PFSK-1 (cell line): ENCODE data around the gene PDHB.

Source experiments
- FOXP2 ChIP-seq: optimal IDR thresholded peaks from 2 replicates; pipeline ENCODE3; 2011; ENCODE audit warnings: borderline replicate concordance, control low read depth, inconsistent platforms; ENCODE audit not compliant: insufficient read depth; ENCODE audit errors: extremely low read length, extremely low read depth
- POLR2AphosphoS5 ChIP-seq: IDR thresholded peaks from 2 replicates; pipeline ENCODE4 v1.6.1; 2012; ENCODE audit warnings: low read depth, mild to moderate bottlenecking, control low read depth, low read length, moderate library complexity
- SIN3A ChIP-seq: IDR thresholded peaks from 2 replicates; pipeline ENCODE4 v1.6.1; 2012; ENCODE audit warnings: mild to moderate bottlenecking, low read length, moderate library complexity, borderline replicate concordance; ENCODE audit not compliant: insufficient read depth
- TAF1 ChIP-seq: IDR thresholded peaks from 2 replicates; pipeline ENCODE4 v1.6.1; 2012; ENCODE audit warnings: low read length, control low read depth, borderline replicate concordance; ENCODE audit not compliant: insufficient read depth
- TF ChIP-seq, protein P1 (sequence below), 2 experiments: IDR thresholded peaks; 2 replicates each; pipeline versions ENCODE4 v1.6.1 to v1.8.0; 2011 to 2012; ENCODE audit warnings: low read depth in 2 of 2, low read length in 2 of 2, control low read depth in 1 of 2, inconsistent platforms in 1 of 2, mild to moderate bottlenecking in 1 of 2, moderate library complexity in 1 of 2; ENCODE audit not compliant: insufficient read depth in 1 of 2

PDHB gene

GRCh38 chr3:58422756-58423325, 10.8 kb downstream of the PDHB start:
- no peak for TF ChIP-seq TAF1
- TF ChIP-seq FOXP2: no peak
- TF ChIP-seq SIN3A: no peak
- TF ChIP-seq POLR2AphosphoS5: no peak
- TF ChIP-seq, protein P1, sequence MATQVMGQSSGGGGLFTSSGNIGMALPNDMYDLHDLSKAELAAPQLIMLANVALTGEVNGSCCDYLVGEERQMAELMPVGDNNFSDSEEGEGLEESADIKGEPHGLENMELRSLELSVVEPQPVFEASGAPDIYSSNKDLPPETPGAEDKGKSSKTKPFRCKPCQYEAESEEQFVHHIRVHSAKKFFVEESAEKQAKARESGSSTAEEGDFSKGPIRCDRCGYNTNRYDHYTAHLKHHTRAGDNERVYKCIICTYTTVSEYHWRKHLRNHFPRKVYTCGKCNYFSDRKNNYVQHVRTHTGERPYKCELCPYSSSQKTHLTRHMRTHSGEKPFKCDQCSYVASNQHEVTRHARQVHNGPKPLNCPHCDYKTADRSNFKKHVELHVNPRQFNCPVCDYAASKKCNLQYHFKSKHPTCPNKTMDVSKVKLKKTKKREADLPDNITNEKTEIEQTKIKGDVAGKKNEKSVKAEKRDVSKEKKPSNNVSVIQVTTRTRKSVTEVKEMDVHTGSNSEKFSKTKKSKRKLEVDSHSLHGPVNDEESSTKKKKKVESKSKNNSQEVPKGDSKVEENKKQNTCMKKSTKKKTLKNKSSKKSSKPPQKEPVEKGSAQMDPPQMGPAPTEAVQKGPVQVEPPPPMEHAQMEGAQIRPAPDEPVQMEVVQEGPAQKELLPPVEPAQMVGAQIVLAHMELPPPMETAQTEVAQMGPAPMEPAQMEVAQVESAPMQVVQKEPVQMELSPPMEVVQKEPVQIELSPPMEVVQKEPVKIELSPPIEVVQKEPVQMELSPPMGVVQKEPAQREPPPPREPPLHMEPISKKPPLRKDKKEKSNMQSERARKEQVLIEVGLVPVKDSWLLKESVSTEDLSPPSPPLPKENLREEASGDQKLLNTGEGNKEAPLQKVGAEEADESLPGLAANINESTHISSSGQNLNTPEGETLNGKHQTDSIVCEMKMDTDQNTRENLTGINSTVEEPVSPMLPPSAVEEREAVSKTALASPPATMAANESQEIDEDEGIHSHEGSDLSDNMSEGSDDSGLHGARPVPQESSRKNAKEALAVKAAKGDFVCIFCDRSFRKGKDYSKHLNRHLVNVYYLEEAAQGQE (IDR thresholded peaks at IDR 0.05; ENCODE audit: insufficient read depth in 1 of 2, low read depth in 2 of 2, low read length in 2 of 2): no peak

DNA sequence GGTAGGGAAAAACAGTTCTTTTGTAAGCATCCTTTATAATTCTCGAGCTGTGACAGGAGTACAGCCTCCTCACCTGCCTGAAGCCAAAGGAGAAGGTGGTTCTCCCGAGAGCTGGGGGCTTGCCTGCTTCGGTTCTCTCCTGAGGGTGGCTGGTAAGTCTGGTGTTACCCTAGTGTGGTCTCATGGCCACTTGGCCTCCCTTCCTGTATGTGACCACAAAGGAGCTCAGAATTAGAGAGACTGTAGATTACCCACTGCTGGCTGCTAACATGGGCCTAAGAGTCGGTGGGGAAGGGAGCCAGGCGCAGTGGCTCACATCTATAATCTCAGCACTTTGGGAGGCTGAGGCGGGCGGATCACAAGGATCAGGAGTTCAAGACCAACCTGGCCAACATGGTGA, 12.6 kb downstream of the PDHB start:
- no peak for TF ChIP-seq SIN3A
- TF ChIP-seq, protein P1 (IDR thresholded peaks at IDR 0.05; ENCODE audit: insufficient read depth in 1 of 2, low read depth in 2 of 2, low read length in 2 of 2): no peak

DNA sequence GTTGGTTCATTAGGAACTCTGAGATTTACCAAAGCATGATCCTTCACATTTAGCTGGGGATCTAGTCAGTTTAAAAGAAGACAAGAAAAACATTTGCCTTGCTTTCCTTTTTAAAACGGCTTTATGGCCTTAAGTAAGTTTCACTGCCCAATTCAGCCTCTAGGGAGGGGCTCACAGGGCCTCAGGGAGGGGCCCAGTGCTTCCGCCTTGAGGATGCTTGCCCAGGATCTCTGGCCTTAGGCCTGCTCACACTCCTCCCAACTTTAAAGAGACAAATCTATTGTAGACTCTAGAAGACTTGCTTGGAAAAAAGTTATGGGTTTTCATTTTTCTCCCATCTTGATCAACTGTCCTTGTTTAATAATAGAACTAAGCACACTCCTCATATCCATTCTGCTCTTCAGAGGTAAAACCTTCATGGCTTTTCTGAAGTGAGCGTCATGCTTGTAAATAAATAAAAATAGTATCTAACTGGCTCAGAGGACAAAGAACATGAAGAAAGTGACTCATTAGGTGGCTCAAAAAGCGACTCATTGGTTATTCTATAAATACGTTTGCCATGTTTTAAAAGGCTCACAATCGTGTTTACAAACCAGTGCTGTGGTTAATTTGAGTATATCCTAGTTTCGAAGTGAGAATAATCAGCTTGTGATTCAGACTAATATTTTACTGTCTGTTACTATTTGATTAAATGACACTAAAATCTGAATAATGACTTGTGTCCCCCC, 13.7 kb downstream of the PDHB start:
- TF ChIP-seq, protein P1 (IDR thresholded peaks at IDR 0.05; ENCODE audit: insufficient read depth in 1 of 2, low read depth in 2 of 2, low read length in 2 of 2): no peak
- TF ChIP-seq FOXP2 (no peak), POLR2AphosphoS5 (no peak), SIN3A (no peak), TAF1 (no peak)

- TF ChIP-seq, protein P1 (IDR thresholded peaks at IDR 0.05; ENCODE audit: insufficient read depth in 1 of 2, low read depth in 2 of 2, low read length in 2 of 2): no peak
- TF ChIP-seq TAF1 (no peak), FOXP2 (no peak), SIN3A (no peak), POLR2AphosphoS5 (no peak)
Observed at GRCh38 chr3:58418227-58418626, 15.4 kb downstream of the PDHB start.
